GM12801 (cell line): ENCODE measurements around the gene ZMYM1.

ENCODE experiments used
- TF ChIP-seq, protein P1 (sequence below): IDR thresholded peaks from one replicate; pipeline ENCODE4 v1.5.1; 2011; ENCODE audit warnings: control low read depth; ENCODE audit not compliant: insufficient read length; ENCODE audit errors: extremely low read depth

ZMYM1 gene

DNA sequence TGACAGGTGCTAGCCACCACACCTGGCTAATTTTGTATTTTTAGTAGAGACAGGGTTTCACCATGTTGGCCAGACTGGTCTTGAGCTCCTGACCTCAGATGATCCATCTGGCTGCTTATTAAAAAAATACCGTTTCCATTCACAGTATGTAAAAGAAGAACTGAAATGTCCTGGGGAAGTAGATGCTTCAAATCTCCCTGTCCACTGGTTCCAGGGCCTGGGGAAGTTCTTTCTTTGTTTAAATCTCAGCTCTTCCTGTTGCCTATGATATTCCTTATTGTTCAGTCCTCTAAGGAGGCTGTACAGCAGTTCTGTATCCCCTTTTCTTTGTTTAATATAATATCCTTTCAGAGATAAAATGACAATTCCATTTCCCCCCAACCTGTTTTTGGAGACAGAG is 47.4 kb downstream of the ZMYM1 start:
- TF ChIP-seq, protein P1, sequence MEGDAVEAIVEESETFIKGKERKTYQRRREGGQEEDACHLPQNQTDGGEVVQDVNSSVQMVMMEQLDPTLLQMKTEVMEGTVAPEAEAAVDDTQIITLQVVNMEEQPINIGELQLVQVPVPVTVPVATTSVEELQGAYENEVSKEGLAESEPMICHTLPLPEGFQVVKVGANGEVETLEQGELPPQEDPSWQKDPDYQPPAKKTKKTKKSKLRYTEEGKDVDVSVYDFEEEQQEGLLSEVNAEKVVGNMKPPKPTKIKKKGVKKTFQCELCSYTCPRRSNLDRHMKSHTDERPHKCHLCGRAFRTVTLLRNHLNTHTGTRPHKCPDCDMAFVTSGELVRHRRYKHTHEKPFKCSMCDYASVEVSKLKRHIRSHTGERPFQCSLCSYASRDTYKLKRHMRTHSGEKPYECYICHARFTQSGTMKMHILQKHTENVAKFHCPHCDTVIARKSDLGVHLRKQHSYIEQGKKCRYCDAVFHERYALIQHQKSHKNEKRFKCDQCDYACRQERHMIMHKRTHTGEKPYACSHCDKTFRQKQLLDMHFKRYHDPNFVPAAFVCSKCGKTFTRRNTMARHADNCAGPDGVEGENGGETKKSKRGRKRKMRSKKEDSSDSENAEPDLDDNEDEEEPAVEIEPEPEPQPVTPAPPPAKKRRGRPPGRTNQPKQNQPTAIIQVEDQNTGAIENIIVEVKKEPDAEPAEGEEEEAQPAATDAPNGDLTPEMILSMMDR, result no peak

DNA sequence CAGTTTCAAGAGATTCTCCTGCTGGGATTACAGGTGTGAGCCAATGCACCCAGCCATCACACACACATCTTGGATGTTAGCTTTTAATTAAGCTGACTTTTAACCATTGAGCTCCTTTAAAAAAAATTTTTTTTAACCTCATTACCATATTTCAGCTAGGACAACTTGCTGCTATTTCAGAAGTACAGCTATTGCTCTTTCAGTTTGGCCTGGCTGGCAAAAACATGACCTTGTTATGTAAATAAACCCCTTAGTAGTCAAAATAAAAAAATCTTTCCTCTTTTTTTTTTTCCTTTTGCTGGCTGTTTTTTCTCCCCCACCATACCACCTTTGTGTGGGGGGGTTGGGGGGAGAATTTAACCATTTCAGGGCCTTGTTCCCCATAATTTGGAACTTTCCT is 49.9 kb downstream of the ZMYM1 start:
- TF ChIP-seq, protein P1, result no peak

DNA sequence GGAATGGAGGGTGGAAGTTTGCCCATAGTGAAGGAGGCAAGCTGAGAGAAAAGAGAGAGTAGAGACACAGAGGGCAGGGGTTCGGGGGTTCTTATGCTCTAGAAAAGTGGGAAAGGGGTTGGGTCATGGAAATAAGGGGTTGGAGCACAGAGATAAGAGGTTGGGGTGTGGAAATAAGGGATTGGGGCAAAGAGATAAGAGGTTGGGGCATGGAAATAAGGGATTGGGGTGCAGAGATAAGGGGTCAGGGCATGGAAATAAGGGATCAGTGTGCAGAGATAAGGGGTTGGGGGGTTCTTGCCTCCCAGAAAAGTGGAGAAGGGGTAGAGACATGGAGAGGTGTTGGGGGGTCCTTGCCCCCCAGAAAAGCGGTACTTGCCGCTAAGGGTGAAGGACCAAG is 57.6 kb downstream of the ZMYM1 start:
- TF ChIP-seq, protein P1, result no peak

DNA sequence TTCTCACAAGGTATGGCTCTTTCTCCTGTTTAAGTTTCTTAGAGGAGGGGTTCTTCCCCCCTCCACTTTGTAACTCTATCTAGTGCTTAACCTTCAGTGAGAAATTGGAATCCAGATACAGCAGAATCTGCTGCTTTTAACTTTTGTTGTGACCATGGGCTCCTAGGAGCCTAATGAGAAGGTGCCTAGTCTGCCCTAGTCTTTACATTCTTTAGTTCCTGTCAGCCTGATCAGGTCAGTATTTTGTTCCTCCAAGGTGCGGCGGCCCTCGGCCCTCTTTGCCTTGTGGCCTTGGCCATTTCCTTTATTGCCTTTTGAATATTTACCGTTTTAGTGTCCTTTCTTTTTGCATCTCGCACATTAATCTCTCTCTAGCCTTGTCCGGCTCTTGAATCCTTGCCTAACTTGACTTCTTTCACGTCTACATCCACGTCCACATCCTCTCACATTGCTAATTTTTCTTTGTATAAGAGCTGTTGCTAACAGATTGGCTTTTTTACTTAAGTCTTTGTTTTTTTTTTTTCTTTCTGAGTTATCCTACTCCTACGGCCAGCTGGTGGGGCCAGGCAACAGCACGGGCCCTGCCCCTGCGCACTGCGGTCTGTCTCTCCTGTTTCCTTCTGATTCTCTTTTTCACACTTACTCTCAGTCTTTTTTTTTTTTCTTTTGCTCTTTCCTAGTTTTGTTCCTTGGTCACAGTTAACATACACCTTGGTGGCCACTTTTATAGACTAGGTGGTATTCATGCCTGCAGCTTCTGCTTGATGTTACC is 64.7 kb downstream of the ZMYM1 start:
- TF ChIP-seq, protein P1, result no peak

DNA sequence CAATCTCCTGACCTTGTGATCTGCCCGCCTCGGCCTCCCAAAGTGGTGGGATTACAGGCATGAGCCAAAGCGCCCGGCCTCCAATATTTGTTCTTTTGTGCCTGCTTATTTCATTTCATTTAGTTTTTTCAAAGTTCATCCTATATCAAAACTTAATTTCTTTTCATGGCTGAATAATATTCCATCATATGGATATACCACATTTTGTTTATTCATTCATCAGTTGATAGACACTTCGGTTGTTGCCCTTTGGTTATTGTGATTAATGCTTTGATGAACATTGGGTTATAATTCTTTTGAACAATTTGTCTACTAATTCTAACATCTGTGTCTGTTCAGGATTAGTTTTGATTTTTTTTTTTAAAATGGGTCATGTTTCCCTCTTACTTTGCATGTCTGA is 72.0 kb downstream of the ZMYM1 start:
- TF ChIP-seq, protein P1, result no peak

DNA sequence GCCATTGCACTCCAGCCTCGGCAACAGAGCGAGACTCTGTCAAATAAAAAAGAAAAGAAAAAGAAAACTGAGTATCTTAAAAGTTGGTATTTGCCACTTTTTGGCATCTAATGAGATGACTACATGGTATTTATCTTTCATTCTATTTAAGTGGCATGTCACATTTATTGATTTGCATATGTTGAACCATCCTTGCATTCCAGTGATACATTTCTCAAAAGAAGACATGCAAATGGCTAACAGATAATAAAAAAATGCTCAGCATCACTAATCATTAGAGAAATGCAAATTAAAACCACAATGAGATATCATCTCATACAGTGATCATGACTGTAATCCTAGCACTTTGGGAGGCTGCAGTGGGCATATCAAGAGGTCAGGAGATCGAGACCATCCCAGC is 85.7 kb downstream of the ZMYM1 start:
- TF ChIP-seq, protein P1, result no peak
